BJ (cell line): ENCODE results near the gene KRT8. TPM values are rescaled to one million over a fixed set of nuclear protein-coding genes. Genes with fewer than 3 reads are reported as not detected.

Source experiments
- CTCF ChIA-PET: fragments of 350-600 bp; formaldehyde crosslinking; extraction: SDS; loops from one replicate; lab custom pipeline; 2021; ENCODE audit warnings: antibody characterized with exemption, inconsistent platforms; lab: Yijun Ruan, JAX
- POLR2A ChIA-PET: fragments of 300-600 bp; sonication (Branson Sonifier 250); formaldehyde crosslinking; extraction: SDS; loops from one replicate; lab custom pipeline; 2021; ENCODE audit warnings: antibody characterized with exemption; lab: Charles Lee
- DNase-seq: peaks from one replicate; pipeline ENCODE4 v3.0.0-alpha.2; 2011; ENCODE audit warnings: low read depth
- H3K27me3 ChIP-seq: 2 replicates; pipeline ENCODE4 v1.6.0; 2011; ENCODE audit warnings: low read length; ENCODE audit not compliant: control insufficient read depth, insufficient read depth
- H3K36me3 ChIP-seq: 2 replicates; pipeline ENCODE4 v1.5.1; 2011; ENCODE audit warnings: low read length; ENCODE audit not compliant: control insufficient read depth, insufficient read depth
- H3K4me3 ChIP-seq: 2 replicates; pipeline ENCODE4 v1.5.1; 2011; ENCODE audit warnings: low read depth, mild to moderate bottlenecking, control low read depth, low read length
- CTCF ChIP-seq: IDR thresholded peaks from 2 replicates; pipeline ENCODE4 v1.5.1; 2011; ENCODE audit warnings: low read depth, mild to moderate bottlenecking, control low read depth, inconsistent platforms, low read length, moderate library complexity; ENCODE audit not compliant: insufficient read depth
- polyA plus RNA-seq: library from polyadenylated mRNA; depleted of rRNA; stranded (reverse); fragments of >200 nt; gene quantifications from 2 replicates; pipeline ENCODE4 v1.2.3, GENCODE V29; 2011

Gene KRT8
- polyA plus RNA-seq, 1 experiment, result 41.6 TPM

GRCh38 chr12:52942066-52942900 lies 37.4 kb upstream of the KRT8 start:
- ChIA-PET POLR2A (no interaction called here), CTCF (interaction anchor here (4.3 kb wide), 1 partner anchor 57 kb away, joined by 17 read pairs; no protein-coding TSS in a partner anchor)
- no peak overlapping the region for H3K4me3 ChIP-seq
- DNase-seq, result no peak
- H3K27me3 ChIP-seq, result no peaks in the 10 kb centered on the region
- peaks cover 2% of the 10 kb centered on the region; the same call in 1 of the 2 replicates for H3K36me3 ChIP-seq
- no peak for TF ChIP-seq CTCF

- no peak for DNase-seq
- POLR2A ChIA-PET, result no interaction called here
- Histone ChIP-seq H3K27me3 (no peaks in the 10 kb centered on the region), H3K36me3 (no peaks in the 10 kb centered on the region), H3K4me3 (no peak overlapping the region)
- TF ChIP-seq CTCF, result no peak
- CTCF ChIA-PET, result interaction anchor here (0.6 to 2.1 kb wide), 4 partner anchors 20 to 1854 kb away, joined by 3 to 5 read pairs (median 3); no protein-coding TSS in a partner anchor
Observed at GRCh38 chr12:52929538-52929937, 24.7 kb upstream of the KRT8 start.

- Histone ChIP-seq H3K36me3 (no peaks in the 10 kb centered on the region), H3K27me3 (no peaks in the 10 kb centered on the region), H3K4me3 (no peak overlapping the region)
- no peak for TF ChIP-seq CTCF
- CTCF ChIA-PET, result no interaction called here
- POLR2A ChIA-PET, result no interaction called here
- DNase-seq, result no peak
Observed at GRCh38 chr12:52927964-52928363, 23.1 kb upstream of the KRT8 start.

GRCh38 chr12:52926596-52927234 lies 21.8 kb upstream of the KRT8 start:
- Histone ChIP-seq H3K4me3 (no peak overlapping the region), H3K27me3 (no peaks in the 10 kb centered on the region), H3K36me3 (no peaks in the 10 kb centered on the region)
- no peak for DNase-seq
- ChIA-PET POLR2A (no interaction called here), CTCF (interaction anchor here (0.6 to 7.5 kb wide), 5 partner anchors 9 to 54 kb away, joined by 3 to 37 read pairs (median 4); no protein-coding TSS in a partner anchor)
- TF ChIP-seq CTCF, result no peak
